C4-2B (cell line): ENCODE measurements around the gene VIP.

Experiments
- H3K27ac ChIP-seq: fragments of 450-650 bp; 2 replicates; pipeline ENCODE4 v1.5.1; 2017
- ZFX ChIP-seq: fragments of 450-650 bp; IDR thresholded peaks from 2 replicates; pipeline ENCODE4 v1.6.1; 2017
- TF ChIP-seq, protein P1 (sequence below): fragments of 450-650 bp; conservative IDR thresholded peaks from 2 replicates; pipeline ENCODE4 v1.5.1; 2017; ENCODE audit warnings: mild to moderate bottlenecking

Gene VIP

DNA sequence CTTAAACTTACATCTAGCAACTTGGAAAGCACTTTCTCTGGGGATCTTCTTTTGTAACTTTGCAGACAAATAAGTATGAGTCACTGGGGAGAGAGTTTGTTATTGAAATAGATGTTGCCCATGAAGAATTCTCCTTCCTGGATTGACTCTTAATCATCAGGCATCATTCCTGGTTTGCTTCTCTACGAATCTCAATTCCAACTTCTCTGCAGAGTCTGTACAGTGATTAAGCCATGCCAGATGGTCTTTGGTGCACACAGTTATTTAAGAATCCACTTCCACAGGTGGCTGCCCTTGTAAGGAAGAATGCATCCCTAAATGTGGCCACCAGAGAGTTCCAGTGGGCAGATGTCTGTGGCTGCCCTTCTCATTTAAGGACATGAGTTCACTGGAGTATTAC is 27.2 kb upstream of the VIP start:
- H3K27ac ChIP-seq: no peak overlapping the region
- TF ChIP-seq, protein P1, sequence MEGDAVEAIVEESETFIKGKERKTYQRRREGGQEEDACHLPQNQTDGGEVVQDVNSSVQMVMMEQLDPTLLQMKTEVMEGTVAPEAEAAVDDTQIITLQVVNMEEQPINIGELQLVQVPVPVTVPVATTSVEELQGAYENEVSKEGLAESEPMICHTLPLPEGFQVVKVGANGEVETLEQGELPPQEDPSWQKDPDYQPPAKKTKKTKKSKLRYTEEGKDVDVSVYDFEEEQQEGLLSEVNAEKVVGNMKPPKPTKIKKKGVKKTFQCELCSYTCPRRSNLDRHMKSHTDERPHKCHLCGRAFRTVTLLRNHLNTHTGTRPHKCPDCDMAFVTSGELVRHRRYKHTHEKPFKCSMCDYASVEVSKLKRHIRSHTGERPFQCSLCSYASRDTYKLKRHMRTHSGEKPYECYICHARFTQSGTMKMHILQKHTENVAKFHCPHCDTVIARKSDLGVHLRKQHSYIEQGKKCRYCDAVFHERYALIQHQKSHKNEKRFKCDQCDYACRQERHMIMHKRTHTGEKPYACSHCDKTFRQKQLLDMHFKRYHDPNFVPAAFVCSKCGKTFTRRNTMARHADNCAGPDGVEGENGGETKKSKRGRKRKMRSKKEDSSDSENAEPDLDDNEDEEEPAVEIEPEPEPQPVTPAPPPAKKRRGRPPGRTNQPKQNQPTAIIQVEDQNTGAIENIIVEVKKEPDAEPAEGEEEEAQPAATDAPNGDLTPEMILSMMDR: no peak
- no peak for TF ChIP-seq ZFX

DNA sequence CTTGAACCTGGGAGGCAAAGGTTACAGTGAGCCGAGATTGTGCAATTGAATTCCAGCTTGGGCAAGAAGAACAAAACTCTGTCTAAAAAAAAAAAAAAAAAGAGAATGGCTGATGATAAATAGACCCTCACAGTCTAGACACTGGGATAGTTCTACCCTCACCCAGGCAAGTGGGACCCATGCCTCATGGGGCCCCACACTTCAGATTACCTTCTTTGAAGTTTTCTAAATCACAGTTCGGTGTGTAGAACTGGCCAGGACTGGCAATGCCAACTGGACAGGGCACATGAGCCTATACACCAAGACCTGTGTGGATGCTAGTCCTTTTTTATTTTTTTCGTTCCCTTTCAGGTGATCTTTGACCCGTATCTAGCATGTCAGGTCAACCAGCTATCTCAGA is 24.3 kb upstream of the VIP start:
- TF ChIP-seq, protein P1: no peak
- no peak for TF ChIP-seq ZFX

DNA sequence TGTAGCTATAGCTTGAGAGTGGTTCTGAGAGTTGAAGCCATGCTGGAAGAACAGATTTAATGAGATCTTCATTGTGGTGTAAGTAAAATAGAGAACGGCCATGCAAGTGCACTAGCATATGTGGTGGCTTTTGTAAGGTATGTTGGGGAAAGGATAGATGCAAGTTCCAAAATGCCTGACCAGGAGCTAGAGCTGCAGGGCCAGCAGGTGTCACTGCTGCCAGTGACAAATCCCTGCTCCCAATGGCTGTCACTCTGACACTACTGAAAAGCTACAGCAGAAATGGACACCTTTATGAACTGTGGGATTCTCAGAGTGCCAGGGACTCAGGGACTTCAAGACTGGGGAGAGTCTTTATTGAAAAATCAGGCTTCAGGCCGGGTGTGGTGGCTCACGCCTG is 23.1 kb upstream of the VIP start:
- TF ChIP-seq ZFX: no peak
- TF ChIP-seq, protein P1: peak; percentile 36
- H3K27ac ChIP-seq: no peak overlapping the region

More for the DNA sequence above, 24.3 kb upstream of the VIP start:
- H3K27ac ChIP-seq: no peak overlapping the region

DNA sequence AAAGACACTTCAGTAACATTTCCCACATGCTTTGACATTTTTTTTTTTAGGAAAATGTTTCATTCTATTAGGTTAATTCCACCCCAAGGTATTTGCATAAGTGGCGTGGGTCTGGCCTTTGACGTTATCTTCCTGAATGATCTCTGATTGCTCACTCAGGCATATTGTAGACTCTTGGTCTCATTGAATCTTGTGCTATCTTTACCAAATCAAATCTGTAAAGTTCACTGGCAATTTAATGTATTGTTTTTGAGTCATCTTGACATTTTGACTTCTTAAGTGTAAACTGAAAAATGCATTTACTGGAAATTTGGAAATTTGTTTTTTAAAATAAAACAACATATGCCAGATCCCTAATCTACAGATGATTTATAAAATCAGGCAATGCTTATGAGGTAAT is 16.0 kb upstream of the VIP start:
- H3K27ac ChIP-seq: no peak overlapping the region
- TF ChIP-seq, protein P1: no peak
- TF ChIP-seq ZFX: no peak

DNA sequence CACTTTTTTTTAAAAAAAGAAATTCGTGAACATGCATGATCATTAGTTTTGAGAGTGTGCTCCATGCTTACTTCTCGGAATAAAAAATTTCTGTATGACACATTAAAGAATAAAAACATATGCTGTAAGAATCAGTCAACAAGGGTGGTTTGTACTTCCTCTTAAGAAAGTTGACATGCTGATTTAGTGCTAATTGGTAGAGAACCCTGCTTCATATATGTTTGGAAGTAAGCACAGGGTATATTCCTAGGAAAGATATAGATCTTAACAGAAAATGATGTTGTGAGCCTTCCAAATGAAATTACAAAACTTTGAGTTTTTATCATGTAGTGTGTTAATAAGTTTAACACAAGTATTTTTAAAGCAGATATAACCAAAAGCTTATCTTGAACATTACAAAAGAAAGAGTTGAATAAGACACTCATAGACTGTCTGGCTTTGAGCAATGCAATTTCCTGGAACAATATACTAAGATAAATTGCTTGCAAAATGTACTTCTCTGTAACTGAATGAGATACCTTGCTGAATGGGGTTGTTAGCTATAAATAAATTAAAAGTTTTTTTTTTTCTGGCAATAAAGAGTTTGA is 13.8 kb upstream of the VIP start:
- TF ChIP-seq, protein P1: no peak
- TF ChIP-seq ZFX: no peak

DNA sequence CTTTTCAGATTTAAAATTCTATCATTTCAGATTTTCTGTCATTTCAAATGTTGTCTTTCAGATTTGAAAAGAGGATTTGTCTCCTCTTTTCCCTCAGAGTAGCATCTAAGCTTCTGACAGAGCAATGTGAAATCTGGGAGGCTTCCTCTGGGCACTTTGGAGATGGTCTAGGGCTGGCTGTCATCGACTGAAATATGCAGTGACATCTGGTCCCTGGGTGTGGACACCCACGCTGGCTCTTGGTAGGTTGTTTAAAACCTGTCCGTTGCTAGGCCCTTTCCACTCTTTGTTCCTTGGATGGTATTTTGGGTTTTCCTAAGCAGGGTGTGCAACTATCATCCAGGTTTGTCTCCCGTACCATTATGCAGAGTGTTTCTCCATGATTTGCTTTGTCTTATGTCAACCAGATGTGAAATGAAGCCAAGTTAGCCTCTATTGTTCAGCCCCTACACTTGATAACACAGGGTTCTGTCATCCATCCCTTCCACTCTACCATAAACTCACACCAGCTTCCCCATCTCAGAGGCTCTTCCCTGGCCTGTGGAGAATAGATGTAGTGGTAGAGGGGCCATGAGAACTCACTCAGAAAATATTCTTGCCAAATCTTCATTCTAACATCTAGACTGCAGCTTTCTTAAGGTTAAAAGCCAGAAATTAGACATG is 5.0 kb upstream of the VIP start:
- TF ChIP-seq, protein P1: no peak
- TF ChIP-seq ZFX: no peak
- no peak overlapping the region for H3K27ac ChIP-seq

More for the DNA sequence above, 13.8 kb upstream of the VIP start:
- H3K27ac ChIP-seq: no peak overlapping the region

DNA sequence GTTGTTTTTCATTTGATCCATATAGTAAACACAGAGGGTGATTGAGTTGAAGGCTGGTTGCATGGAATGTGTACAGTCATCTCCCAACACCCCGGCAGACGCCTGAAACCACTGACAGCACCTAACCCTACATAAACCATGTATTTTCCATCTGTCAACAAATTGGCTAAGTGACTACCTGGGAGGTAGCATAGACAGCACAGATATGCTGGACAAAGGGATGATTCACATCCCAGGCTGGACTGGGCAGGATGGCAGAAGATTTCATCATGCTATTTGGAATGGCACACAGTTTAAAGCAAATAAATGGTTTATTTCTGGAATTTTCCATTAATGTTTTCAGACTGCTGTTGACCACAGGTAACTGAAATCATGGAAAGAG is 4.4 kb upstream of the VIP start:
- H3K27ac ChIP-seq: no peak overlapping the region

More for the DNA sequence above, 4.4 kb upstream of the VIP start:
- no peak for TF ChIP-seq ZFX
- TF ChIP-seq, protein P1: no peak
